Measurements from ENCODE around the gene RPA1.
"Not testable (repeated sequence)": the region's sequence is repeated elsewhere in the genome, so short reads cannot be mapped to it uniquely, and the experiment has no call there.

The RPA1 gene

DNA sequence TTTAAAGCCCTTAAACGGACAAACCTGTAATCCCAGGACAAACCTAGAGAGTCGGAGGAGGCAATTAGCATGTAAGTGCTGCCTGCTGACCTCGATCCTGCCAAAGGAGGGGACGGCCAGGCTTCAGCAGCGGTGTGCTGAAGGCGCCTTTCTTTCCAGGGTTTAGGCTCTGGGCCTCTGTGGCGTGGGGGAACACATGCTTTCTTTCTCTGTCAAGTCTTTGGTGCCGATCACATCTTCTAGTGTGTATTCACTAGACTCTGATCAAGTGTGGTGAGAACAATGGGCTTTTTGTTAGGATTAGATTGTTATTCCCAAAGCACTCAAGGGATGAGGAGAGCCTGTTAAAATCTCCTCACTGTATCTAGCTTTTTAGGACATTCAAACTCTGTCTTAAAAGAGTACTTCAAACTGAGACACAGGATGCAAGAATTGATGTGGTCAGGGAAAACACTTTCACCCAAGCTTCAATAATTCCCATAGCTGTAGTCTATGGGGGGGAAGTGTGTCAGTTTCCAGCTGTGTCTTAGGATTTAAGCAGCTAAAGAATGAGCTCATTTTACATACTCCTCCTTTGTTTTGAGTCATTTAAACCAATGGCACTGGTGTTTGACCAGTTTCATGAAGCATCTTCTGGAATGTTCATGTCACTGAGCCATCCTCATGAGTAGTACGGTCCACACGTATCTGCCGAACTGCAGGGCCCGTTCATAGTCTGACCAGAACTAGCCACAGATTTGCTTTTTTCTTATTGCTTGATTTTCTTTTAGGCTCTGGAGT is 51.2 kb downstream of the RPA1 start:
- no peak for DNase-seq

DNA sequence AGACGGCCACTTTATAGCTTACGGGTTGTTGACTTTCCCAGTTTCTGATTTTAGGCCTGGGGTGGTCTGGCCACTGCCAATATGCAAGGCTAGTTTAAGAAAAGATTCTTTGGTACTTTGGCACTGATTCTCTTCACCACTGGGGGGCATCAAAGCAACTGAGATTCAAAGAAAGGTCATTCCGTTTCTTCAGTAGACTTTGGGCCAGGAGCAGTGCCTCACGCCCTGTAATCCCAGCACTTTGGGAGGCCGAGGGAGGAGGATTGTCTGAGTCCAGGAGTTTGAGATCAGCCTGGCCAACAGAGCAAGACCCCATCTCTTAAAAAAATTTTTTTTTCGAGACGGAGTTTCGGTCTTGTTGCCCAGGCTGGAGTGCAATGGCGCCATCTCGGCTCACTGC is 53.0 kb downstream of the RPA1 start:
- DNase-seq, result peak in 2 of 3 experiments; percentile 4 to 53

DNA sequence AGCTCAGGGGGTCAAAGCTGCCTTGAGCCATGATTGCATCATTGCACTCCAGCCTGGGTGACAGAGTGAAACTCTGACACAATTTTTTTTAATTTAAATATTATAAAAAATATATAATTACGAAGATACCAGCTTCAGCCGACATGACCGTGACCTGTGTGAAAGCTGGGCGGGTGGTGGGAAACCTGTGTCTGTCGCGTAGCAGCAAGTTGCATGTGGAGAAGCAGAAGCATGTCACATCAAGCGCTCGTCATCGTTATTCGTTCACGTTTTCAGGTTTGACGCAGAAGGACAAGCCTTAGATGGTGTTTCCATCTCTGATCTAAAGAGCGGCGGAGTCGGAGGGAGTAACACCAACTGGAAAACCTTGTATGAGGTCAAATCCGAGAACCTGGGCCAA is 53.7 kb downstream of the RPA1 start:
- DNase-seq, result no peak

DNA sequence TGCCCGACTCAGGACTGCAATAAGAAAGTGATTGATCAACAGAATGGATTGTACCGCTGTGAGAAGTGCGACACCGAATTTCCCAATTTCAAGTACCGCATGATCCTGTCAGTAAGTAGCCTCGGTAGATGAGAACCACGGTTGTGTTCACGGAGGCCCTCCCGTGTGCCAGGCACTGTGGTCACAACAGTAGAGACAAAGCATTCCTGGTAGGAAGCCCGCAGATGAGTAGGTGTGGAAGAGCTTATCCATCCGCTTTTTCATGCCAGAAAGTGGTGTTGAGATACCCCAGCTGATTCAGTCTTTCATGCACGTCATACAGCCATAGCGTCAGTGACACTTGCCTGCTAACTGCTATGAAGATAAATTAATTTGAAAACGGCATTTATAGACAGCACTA is 58.9 kb downstream of the RPA1 start:
- DNase-seq, result no peak

DNA sequence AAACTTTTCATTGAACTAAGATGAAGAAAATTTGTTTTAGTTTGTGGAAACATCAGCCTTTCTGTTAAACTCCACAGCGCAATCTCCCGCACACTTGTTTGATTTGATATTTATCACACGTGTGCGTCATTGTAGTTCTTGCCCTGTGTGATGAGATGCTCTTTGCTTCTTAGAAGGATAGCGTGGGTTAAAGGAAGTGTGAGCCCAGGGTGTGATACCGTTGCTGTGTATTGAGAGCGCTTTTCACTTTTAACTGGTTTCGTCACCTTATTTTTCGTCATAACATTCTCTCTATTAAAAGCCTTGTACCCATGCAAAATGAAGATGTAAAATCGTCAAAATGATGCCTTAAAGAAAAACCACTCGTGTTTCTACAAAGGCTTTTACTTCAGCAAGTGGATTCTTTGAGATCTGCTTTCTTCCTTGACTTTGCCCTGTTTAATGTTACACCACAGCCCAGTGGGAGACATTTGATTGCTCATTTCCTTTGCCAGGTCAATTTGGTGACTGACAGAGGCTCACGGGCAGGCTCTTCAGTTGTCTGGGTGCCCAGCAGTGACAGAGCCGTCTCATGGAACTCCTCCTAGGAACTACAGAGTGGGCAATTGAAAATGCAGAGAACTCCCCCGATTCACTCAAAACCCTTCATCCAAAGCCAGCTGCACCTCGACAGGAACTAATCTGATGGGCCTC is 61.1 kb downstream of the RPA1 start:
- DNase-seq, result no peak

DNA sequence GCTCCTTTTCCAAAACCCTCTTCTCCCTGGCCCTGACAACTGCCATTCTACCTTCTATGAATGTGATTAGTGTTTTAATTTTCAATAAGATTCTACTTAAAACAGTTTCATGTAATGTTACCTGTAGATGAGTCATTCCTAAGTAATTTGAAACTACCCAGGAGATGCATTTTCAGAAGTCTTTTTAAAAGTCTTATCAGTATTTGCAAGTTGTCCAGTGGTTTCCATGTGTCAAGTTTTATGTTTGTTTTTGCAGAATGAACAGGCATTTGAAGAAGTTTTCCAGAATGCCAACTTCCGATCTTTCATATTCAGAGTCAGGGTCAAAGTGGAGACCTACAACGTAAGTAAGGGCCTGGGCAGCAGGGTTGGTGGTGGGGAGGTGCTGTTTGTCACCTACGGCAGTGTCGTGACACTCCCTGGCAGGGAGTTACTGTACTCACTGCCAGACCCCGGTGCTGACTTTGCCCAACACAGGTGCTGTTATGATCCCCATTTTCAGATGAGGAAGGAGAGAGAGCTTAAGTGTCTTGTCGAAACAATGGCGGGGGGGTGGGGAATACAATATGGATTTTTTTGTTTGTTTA is 65.0 kb downstream of the RPA1 start:
- DNase-seq, result no peak

DNA sequence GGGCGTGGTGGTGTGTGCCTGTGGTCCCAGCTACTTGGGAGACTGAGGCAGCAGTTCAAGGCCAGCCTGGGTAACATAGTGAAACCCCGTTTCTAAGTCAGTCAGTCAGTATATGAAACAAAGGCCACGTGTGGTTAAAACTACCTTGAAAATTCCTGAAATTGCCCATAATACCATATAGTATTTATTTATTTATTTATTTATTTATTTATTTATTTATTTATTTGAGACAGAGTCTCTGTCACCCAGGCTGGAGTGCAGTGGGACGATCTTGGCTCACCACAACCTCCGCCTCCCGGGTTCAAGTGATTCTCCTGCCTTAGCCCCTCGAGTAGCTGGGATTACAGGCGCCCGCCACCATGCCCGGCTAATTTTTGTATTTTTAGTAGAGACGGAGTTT is 65.7 kb downstream of the RPA1 start:
- not testable (repeated sequence) for DNase-seq

DNA sequence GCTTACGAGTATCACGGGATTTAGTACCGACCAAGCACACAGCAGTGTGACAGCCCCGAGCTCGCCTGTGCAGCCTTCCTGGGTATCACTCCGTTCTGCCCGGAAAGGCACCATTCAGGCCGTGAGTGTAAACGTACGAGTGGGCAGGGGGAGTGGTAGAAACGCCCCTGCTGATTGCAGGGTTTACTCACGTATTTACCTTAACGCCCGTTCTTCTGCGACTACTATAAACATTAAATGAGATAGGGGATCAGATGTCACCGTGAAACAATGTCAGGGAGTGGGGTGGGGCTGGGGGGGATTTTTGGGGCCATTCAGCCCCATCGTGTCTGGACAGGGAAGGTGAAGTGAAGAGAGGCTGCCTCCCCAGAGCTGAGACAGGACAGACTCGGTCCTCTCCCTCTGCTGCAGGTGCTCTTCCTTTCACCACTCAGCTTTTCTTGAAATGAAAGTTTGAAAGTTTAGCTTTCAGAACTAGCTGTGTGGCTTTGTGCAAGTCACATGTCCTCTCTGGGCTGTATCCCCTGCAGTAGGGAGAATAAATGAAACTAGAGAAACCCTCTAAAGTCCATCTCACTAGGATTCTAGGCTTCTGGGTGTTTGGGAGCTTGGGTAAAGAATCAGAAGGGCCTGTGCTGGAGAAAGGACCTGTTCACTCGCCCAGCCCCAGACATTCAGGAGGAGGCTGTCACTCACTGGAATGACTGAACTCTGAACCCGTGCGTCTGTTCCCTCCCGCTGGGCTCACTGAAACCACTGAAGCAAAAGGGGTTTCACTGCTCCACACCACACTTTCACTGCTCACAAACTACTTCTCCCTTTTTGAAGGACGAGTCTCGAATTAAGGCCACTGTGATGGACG is 66.7 kb downstream of the RPA1 start:
- no peak for DNase-seq

DNA sequence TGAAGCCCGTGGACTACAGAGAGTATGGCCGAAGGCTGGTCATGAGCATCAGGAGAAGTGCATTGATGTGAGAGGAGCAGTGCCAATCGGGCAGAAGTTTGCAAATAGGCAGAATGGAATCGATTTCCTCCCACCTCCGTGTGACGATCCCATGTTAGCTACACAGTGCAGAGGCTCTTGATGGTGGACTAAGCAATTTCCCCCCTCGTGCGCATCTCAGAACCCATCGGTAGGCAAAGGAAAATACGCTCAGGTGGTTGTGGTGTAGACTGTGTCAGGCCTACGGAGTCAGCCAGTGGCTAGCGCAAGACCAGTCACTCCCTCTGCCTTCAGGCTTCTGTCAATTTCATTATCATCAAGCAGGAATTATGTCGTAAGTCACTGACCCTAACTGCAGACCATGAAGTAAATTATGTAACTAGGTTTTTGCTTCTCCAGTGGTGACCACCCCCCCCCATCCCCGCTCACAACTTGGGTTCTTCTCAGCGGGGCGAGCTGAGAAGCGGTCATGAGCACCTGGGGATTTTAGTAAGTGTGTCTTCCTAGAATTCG is 67.4 kb downstream of the RPA1 start:
- DNase-seq, result no peak

DNA sequence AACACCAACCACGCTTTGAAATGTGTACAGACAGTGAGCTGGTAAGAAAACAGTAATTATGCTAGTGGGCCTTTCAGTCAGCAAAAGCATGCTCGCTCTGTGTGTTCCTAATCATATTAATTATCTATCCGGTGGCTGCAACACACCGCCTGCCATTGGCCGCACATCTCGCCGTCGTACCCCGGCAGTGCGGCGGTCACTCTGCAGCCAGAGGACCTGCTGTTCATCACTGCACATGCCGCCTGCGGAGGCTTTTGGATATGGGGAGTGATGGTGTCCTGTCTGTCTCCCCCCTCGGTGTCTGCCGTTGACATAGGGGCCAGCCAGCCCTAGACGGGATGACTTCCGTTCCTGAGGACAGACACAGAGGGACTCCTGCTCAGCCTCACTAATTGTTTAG is 68.5 kb downstream of the RPA1 start:
- peak in 2 of 3 experiments; percentile 11 to 67 for DNase-seq

DNA sequence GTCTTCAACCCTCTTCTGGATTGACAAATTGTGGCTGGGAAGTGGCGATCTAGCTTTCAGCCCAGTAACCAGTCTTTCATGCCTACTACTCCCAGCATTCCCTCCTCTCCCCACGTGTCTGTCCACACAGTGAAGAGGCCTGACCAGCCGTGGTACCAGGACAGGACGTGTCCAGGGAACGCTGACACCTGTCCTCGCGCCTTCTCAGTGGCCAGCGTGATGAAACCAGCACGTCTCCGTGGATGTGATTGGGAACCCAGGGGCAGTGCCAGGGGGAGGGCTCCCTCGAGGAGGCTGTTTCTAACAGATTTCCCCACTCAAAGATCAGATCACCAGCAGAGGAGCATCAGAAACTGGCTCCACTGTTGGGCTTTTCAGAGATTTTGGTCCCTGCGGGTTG is 69.1 kb downstream of the RPA1 start:
- no peak for DNase-seq

DNA sequence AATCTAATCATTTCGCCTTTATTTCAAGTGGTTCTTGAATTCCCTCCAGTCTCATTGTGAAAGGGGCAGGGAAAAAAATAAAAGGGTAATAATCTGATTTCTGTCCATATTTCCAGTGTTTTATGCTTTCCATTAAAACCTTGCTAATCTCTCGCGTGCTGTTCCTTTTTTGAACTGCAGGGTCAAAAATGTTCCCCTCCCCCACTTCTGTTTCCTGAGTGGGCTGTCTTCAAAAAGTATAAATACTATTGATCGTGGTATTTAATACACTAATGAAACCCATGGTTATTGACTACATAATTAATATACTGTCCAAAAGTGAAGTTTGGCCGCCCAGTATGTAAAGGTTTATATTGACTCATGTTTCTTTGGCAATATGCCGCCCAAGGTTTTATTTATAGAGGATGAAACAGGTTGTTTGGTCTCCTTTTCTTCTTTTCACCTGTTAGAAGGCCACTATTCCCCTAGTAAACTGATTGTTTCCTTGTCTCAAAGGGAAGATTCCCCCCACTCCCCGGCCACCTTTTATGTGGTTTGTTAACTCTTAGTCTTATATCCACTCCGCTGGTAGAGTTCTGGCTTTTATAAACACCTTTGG is 69.7 kb downstream of the RPA1 start:
- no peak for DNase-seq

DNA sequence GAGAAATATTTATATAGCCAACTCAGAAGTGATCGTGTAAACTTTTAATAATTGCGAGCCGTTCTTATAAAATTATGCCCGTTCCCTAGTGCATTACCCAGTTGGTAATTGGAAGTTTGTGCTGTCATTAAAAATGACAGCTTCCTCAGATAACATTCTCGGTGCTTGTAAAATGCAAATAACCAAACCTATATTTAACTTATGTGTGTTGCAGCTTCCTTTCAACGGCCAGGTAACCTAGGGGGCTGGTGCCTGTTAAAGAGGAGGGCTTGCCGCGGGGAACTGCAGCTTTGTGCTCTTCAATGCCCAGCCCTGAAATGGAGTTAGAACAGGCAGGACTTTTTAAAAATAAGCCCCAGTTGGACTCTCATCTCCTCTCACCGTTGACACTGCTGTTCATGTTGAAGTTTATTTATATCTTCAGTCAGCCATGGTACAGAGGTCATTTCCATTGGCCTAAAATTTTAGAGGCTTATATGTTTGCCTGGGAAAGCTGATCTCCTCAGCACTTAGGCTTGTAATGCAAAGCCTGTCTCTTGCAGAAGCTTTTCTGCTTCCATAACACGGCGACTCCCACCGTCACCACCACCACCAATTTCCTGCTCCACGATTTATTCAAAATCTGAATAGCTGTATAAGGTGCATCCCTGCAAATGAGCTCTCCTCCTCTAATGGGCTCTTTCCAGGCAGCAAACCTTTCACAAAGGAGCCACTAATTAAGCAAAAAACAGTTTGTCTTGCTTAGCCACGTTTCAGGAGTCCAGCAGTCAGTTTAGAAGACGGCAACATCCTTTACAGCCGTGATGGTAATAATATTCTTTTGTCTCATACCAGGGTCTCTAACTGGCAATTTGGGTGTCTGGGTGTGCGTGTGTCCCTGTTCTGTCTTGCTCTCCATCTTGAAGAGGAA is 74.7 kb downstream of the RPA1 start:
- DNase-seq, result peak; percentile 26 to 65 (median 47)

DNA sequence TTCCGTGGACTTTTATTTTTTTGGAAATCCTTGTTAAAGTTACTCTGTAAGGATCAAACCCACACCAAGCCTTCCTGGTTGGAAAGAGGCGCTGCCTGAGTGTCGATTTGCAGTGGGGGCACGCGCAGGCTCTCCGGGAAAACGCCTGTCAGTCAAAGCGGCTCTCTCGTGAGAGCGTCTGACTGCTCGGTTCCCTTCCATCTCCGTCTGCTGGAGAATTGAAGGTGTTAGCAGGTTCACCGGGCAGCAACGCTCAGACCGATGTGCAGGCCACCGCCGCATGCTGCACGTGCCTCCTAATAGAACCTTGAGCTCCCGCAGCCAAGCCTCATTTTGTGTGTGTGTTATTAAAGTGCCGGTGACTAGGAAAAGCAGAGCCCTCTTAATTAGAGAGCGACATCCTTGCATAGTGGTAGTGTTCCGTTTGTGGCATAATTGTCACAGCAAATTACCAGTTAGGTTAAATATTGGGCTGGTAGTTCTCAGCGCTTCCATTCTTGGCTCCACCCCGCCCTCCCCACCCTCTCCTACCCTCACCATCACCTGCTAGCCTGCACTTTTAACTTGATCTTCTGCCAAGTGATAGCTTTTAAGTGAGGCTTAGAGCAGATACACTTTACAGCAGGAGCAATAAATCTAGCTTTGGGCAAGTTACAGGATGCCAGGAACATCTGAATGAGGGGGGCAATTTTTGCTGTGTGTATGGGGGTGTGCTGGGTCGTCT is 75.5 kb downstream of the RPA1 start:
- peak; percentile 75 to 93 (median 89) for DNase-seq

DNA sequence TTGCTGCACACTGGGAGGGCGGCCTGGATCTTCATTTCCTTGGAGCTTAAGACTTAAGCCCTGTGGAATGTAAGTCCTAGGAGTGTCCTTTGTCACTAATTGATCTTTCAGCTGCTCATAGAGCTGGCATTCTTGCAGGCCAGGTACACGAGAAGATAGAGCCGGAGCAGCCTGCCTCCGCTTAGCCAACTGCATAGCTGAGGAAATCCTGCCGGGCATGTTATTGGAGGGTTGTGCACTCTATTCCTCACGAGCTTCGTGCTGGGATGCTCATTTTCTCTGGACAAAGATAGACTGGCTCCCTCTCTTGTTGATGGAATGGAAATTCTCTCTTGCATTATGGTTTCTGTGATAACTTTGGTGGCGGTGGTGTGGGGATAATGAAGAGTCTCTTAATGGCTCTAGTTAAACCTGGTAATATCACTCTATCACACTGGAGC is 76.9 kb downstream of the RPA1 start:
- peak in 1 of 3 experiments; percentile 6 for DNase-seq

DNA sequence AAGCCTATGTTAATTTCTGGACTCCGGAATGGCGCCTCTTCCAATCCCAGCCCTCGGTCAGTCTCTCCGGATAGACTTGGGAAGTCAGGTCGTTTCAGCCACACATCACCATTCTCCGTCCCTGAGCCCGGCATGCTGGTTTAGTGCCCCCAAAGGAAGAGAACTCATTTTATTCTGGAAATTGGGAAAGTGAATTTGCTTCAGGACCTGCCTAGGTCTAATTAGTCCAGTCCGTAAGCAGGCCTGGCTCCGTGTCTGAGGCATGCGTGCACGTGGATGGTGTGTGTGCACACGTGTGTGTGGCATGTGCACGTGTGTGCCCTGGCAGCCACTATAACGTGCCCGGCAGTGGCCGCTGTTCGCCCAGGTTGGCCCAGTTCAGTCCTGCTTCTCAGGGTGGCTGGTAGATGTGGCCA is 77.4 kb downstream of the RPA1 start:
- DNase-seq, result no peak

DNA sequence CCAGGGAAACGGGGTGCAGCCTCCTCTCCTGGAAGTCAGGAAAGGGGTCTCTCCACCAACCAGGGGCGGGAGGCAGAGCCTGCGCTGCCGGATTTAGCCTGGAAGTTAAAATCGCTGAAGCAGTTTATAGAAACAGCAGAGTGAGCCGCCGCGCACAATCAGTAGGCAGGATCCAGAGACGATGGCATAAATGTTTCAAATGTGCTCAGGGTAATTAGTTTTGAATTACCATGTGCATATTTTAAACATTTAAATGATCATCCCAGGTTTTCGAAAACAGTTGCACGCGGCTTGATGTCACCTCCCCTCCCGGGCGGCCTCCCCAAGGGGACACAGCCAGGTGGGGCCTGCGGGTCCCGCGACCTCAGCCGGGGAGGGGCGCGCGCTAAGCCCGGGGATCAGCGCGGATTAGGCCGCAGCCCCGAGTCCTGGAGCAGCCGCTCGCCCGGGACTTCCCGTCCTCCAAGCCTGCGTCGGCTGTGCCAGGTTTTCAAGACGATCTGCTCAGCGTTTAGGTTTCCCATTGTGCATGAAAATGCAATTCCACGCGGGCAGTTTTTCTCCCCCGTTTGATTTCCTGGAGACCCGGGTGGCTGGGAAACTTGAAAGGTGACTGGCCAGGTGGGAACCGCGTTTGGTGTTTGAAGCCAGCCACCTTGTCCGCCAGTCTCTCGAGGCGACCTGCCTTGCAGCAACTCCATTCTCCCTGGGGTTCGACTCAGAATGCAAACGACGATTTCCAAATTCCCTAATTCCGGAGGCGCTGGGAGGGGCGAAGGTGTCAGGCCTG is 78.3 kb downstream of the RPA1 start:
- no peak for DNase-seq

DNA sequence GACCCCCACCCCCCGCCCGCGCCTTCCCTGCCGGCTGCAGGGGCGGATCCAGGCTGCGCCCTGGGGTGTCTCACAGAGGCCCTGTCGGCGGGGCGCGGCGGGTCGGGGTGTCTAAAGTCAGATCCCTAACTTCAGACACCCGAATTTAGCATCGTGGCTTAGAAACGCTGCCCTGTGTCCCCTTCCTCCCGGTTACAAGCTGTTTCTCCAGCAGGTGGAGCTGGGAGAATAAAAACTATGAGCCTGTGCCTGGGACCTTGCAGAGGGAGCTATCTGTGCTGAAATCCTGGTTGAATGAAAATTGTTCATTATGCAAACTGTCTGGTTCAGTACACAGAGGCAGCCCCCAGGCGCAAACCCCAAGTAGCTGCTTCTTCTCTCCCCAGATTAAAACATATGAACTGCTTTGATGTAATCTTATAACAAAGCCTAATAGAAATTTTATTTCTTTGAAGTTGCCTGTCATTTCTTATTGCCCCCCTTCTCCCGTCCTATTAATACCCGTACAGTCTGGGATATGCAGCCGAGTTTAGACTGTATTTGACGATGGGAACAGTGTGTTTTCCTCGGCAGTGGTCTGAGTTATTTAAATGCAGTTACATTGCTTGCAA is 79.0 kb downstream of the RPA1 start:
- DNase-seq, result peak; percentile 10 to 77 (median 61)

DNA sequence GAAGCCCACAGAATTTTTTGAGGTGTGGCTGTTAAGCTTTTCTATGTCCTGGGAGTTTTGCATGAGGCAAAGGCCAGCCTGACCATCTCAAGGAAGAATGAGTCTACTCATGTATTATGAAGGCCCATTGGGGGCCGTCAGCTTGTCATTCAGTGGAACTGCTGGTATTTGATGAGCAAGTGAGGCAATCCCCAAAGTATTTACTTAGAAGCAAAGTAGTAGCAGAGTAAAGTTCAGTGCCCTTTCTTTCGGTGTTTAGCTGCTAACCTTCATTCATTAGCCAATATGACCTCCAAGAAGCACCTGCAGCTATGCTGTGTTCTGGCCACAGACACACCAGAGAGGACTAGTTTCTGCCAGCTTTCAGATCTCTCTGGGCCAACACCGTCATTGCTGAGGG is 80.2 kb downstream of the RPA1 start:
- DNase-seq, result no peak
